C4-2B (cell line): Measurements from ENCODE around the gene ITPR1.

ENCODE experiments used
- H3K27ac ChIP-seq: fragments of 450-650 bp; 2 replicates; pipeline ENCODE4 v1.5.1; 2017
- ZFX ChIP-seq: fragments of 450-650 bp; IDR thresholded peaks from 2 replicates; pipeline ENCODE4 v1.6.1; 2017
- TF ChIP-seq, protein P1 (sequence below): fragments of 450-650 bp; conservative IDR thresholded peaks from 2 replicates; pipeline ENCODE4 v1.5.1; 2017; ENCODE audit warnings: mild to moderate bottlenecking

ITPR1 gene

DNA sequence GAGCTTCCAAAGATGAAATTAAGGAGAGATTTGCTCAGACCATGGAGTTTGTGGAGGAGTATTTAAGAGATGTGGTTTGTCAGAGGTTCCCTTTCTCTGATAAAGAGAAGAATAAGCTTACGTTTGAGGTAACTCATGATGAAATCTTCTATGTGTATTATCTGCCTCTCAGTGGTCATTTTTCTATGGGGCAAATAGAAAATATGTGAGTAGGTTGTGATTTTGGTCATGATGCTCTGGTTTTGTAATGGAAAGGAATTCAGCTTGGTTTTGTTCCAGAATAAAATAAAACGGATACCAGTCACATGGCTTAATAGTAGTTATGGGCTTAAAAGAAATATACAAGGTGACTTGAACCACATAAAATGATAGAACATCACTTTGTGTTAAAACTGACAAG lies 181.1 kb downstream of the ITPR1 start:
- H3K27ac ChIP-seq = no peak overlapping the region
- TF ChIP-seq ZFX = no peak
- TF ChIP-seq, protein P1, sequence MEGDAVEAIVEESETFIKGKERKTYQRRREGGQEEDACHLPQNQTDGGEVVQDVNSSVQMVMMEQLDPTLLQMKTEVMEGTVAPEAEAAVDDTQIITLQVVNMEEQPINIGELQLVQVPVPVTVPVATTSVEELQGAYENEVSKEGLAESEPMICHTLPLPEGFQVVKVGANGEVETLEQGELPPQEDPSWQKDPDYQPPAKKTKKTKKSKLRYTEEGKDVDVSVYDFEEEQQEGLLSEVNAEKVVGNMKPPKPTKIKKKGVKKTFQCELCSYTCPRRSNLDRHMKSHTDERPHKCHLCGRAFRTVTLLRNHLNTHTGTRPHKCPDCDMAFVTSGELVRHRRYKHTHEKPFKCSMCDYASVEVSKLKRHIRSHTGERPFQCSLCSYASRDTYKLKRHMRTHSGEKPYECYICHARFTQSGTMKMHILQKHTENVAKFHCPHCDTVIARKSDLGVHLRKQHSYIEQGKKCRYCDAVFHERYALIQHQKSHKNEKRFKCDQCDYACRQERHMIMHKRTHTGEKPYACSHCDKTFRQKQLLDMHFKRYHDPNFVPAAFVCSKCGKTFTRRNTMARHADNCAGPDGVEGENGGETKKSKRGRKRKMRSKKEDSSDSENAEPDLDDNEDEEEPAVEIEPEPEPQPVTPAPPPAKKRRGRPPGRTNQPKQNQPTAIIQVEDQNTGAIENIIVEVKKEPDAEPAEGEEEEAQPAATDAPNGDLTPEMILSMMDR = no peak

DNA sequence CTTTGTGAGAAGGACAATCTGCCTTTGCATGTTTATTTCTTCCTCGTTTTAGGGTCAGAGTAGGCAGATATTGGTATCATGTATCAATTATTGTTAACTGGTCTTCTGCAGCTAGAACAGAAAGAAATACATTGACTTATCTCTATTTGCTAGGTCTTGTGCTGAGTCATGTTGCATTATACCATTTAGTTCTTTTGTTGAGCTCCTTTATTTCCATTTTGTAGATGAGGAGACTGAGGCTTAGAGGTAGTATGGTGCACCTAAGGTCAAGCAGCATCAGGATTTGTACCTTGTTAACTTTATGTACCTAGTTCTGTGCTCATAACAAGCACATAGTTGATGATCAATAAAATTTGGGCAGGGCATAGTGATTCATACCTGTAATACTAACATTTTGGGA lies 182.6 kb downstream of the ITPR1 start:
- no peak overlapping the region for H3K27ac ChIP-seq
- no peak for TF ChIP-seq ZFX
- TF ChIP-seq, protein P1 = no peak

DNA sequence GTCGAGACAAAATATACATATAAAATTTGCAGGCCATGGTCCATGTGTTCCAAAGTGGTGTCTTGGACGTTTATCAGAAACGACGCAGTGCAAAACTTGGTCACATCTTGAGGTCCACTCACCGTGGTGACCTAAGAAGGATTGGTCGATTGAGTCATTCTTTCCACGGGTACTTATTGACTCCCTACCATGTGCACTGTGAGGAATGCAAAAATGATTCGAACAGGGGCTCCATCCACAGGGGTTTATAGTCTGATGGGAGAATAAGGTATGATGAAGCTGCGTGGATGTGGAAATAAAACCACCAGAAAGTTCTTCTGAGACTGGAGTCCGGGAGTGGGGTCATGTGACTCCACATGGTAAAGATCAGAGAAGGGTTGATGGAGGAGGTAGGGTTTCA lies 185.2 kb downstream of the ITPR1 start:
- TF ChIP-seq, protein P1 = no peak
- no peak for TF ChIP-seq ZFX

DNA sequence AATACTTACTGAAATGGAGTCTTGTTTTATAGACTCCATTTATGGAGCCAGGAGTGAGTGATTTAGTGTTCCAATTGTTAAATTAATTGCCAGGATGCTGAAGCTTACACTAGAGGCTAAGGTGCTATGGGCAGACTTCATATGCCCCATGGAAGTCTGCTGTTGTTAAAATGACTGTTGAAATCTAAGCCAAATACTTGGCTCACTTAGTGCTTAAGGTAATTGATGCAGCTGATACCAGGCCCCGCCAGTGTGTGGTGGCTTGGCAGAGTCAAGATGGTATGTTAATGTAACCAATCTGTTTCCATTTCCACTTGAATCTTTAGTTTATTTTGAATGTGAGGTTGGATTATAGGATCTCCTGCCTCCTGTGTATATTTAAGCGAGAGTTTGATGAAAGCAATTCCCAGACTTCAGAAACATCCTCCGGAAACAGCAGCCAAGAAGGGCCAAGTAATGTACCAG lies 187.1 kb downstream of the ITPR1 start:
- TF ChIP-seq, protein P1 = no peak
- TF ChIP-seq ZFX = no peak
- no peak overlapping the region for H3K27ac ChIP-seq

More for the DNA sequence above, 185.2 kb downstream of the ITPR1 start:
- H3K27ac ChIP-seq = no peak overlapping the region

DNA sequence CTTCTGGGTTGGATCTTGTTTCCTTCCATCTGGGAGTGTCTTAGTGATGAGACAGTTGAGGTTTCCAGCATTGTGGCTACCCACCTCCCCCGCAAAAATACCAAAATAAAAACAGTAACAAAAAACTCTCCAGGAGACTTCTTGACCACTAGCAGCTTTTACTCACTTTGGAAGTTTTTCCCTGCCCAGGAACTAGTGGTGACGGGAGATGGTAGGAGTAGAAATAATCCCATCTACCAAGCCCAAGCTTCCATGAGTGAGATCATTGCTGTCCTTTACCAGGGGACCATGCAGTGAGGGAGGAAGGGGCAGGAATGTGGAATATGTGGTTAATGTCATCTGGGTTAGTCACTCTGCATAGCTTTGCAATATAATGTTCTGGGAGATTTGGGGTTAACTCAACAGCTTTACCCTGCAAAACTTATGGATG lies 187.7 kb downstream of the ITPR1 start:
- TF ChIP-seq ZFX = no peak
- TF ChIP-seq, protein P1 = no peak
- H3K27ac ChIP-seq = no peak overlapping the region

DNA sequence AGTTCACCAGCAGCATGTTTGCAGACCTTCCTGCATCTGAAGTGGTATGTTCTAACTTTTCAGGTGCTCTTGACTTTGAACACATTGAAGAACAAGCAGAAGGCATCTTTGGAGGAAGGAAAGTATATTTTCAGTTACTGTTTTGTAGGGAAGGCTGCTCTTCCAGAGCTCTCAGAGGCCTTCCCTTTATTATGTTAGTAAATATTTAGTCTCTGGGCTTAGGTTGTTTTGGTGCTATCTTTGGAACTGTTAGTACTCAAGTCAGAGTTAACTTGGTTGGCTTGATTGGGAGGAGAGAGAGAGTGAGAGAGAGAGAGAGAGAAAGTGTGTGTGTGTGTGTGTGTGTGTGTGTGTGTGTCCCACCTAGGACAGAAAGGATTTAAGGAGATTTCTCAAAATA lies 188.2 kb downstream of the ITPR1 start:
- no peak overlapping the region for H3K27ac ChIP-seq
- TF ChIP-seq, protein P1 = no peak
- no peak for TF ChIP-seq ZFX

DNA sequence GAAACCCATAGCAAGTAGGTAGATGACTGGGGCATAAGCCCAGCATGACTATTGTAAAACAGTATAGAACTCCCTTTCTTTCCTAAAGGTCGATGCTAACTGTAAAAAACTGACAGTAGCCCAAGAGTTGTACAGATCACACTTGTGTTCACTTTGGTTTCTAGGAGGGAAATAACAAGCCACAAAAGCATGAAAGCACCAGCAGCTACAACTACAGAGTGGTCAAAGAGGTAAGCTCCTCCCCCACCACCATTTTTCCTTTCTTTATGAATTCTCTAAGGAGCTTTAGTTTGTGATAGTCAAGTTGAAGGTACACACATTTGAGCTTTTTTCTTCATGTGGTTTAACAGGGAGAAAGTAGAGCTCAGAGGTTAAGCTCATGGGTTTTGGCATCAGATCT lies 191.0 kb downstream of the ITPR1 start:
- TF ChIP-seq ZFX = no peak
- TF ChIP-seq, protein P1 = no peak
- no peak overlapping the region for H3K27ac ChIP-seq
